Activated T-helper 1 cell treated with anti-CD3 and anti-CD28 coated beads, Interleukin-12 subunit alpha, Interleukin-12 subunit beta, Interleukin-2, Interleukin-4 antibody, amounts not matched to agents 30 ng/mL and 10 ng/mL and 1 ng/mL, durations not matched to agents 14 hours and 24 hours and 36 hours (primary cell): ENCODE results near the gene PVALB. TPM values are rescaled to one million over a fixed set of nuclear protein-coding genes. Genes with fewer than 3 reads are reported as not detected.
"Not testable (repeated sequence)": the region's sequence is repeated elsewhere in the genome, so short reads cannot be mapped to it uniquely, and the experiment has no call there.

Experiments used
- DNase-seq: peaks from one replicate; pipeline ENCODE4 v3.0.0; 2021; ENCODE audit warnings: low spot score
- H3K27ac Mint-ChIP-seq: one replicate; pipeline ENCODE4 v1.8.0; 2021; ENCODE audit warnings: mild to moderate bottlenecking, mixed read lengths
- H3K27me3 Mint-ChIP-seq: one replicate; pipeline ENCODE4 v1.8.0; 2022; ENCODE audit warnings: mild to moderate bottlenecking, moderate library complexity, mixed read lengths; ENCODE audit not compliant: insufficient read depth
- H3K36me3 Mint-ChIP-seq: one replicate; pipeline ENCODE4 v1.8.0; 2021; ENCODE audit warnings: low read depth, mixed read lengths
- H3K4me1 Mint-ChIP-seq: one replicate; pipeline ENCODE4 v1.8.0; 2021; ENCODE audit warnings: low read depth, mixed read lengths
- H3K4me3 Mint-ChIP-seq: one replicate; pipeline ENCODE4 v1.8.0; 2021; ENCODE audit warnings: mild to moderate bottlenecking, moderate library complexity, mixed read lengths
- H3K9me3 Mint-ChIP-seq: one replicate; pipeline ENCODE4 v1.8.0; 2021; ENCODE audit warnings: mixed read lengths
- intact Hi-C: fragments of 100-400 bp; cut with micrococcal nuclease; formaldehyde crosslinking; loops from one replicate; pipeline ENCODE4 v1.15.1; 2024
- total RNA-seq: library from RNA; stranded (reverse); gene quantifications from 2 replicates; pipeline ENCODE4 v1.2.3, GENCODE V29; 2022

Gene PVALB
- total RNA-seq, 1 donor from 2014 or later, result not detected

DNA sequence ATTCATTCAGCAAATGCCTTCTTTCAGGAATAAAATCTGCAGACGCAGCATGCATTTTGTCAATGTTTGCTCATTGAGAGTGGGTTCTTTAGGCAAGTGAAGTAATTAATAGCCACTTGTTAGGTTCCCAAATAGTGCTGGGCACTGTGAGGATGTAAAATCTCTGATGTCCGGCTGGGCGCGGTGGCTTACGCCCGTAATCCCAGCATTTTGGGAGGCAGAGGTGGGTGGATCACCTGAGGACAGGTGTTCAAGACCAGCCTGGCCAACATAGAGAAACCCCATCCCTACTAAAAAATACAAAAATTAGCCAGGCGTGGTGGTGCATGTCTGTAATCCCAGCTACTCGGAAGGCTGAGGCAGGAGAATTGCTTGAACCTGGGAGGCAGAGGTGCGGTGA lies 62.0 kb downstream of the PVALB start:
- intact Hi-C loops, H3K27me3 Mint-ChIP-seq, H3K4me1 Mint-ChIP-seq, DNase-seq, H3K36me3 Mint-ChIP-seq, H3K9me3 Mint-ChIP-seq, H3K27ac Mint-ChIP-seq, H3K4me3 Mint-ChIP-seq: not testable (repeated sequence)

DNA sequence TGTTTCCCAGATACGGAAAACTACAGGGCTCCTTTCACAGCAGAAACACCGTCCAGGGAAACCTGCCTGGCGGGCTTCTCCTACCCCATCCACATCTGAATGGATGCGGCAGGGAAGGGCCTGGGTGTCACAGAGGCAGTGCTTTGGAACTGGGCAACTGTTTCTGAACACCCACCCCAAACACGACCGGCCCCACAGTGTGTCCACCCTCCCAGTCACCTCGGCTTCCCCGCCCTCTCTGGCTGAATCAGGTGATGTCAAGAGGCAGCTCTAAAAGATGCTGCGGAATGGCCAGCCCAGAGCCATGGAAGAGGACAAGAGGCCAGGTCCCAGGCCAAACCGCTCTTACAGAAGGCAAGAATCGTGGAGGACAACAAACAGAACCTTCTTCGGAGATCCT lies 62.9 kb downstream of the PVALB start:
- Mint-ChIP-seq H3K4me3 (no peak overlapping the region), H3K27ac (no peak overlapping the region), H3K9me3 (no peaks in the 10 kb centered on the region), H3K4me1 (no peaks in the 10 kb centered on the region), H3K36me3 (no peaks in the 10 kb centered on the region), H3K27me3 (peaks cover 8% of the 10 kb centered on the region)
- no peak for DNase-seq
- intact Hi-C loops, result no loop called here

DNA sequence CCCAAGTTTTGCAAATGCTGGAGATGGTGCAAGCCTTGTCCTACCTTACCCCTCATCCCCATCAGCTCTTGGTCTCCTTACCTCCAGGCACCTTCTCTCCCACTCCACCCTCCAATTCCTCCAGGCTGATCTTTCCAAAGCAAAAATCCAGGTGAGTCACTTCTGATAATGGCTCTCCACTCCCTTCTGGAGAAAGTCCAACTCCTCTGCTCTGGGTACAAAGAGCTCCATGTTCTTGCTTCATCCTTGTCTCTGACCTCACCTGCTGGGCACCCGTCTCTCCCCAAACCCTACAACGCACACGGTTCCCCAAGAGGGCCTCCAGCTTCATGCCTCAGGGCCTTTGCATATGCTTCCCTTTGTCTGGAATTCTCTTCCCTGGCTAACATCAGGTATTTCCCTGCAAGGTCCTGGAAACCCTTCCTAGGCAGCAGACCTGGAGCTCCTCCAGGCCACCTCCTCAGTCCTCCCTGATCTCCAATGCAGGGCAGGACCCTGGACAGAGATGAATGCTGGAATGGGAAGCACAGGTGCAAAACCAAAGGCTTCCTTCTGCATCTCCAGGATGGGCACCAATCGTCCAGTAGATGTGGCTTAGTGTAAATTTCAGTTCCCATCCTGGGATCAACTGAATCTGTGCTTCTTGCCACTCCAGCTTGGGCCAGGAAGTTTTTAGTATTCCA lies 63.6 kb downstream of the PVALB start:
- Mint-ChIP-seq H3K4me3 (no peak overlapping the region), H3K27ac (no peak overlapping the region), H3K9me3 (no peaks in the 10 kb centered on the region), H3K36me3 (no peaks in the 10 kb centered on the region), H3K4me1 (no peaks in the 10 kb centered on the region), H3K27me3 (peaks cover 8% of the 10 kb centered on the region)
- DNase-seq, result no peak
- intact Hi-C loops, result no loop called here

Other genes with a start within 250 kb of the PVALB start
- not detected in 2 replicates for gene CACNG2, start 113.3 kb downstream of the PVALB start, total RNA-seq
- gene IFT27, start 40.9 kb downstream of the PVALB start, total RNA-seq, result 26.0 and 30.9 TPM in 2 replicates
- gene NCF4, start 44.0 kb upstream of the PVALB start, total RNA-seq, result 15.6 and 17.3 TPM in 2 replicates
- 11.7 and 11.8 TPM in 2 replicates for gene CSF2RB, start 96.6 kb upstream of the PVALB start, total RNA-seq
- 6.9 and 8.2 TPM in 2 replicates for gene TST, start 202.4 kb upstream of the PVALB start, total RNA-seq
- gene MPST, start 202.7 kb upstream of the PVALB start, total RNA-seq, result 18.0 and 20.1 TPM in 2 replicates
- 65.4 and 68.1 TPM in 2 replicates for gene KCTD17, start 234.7 kb upstream of the PVALB start, total RNA-seq